H1 (cell line): Measurements from ENCODE around the gene PPP4R3C. TPM values are rescaled to one million over a fixed set of nuclear protein-coding genes. Genes with fewer than 3 reads are reported as not detected.
"Not testable (repeated sequence)": the region's sequence is repeated elsewhere in the genome, so short reads cannot be mapped to it uniquely, and the experiment has no call there.

ENCODE experiments used
- CTCF ChIA-PET: fragments of 300-600 bp; sonication (Branson Sonifier 250); formaldehyde crosslinking; loops from one replicate; lab custom pipeline; 2021; ENCODE audit not compliant: partially characterized antibody; lab: Charles Lee
- POLR2A ChIA-PET: fragments of 300-600 bp; sonication (Branson Sonifier 250); formaldehyde crosslinking; loops from one replicate; lab custom pipeline; 2021; ENCODE audit warnings: inconsistent platforms; ENCODE audit not compliant: partially characterized antibody; lab: Charles Lee
- DNase-seq, 2 experiments: peaks; one replicate each; pipeline versions ENCODE4 v3.0.0 to v3.0.0-alpha.2; 2010 to 2022; ENCODE audit warnings: low spot score in 2 of 2, low read depth in 1 of 2, mixed read lengths in 1 of 2
- FAIRE-seq: peaks from 2 replicates; lab custom pipeline; 2011; peaks lifted over from hg19 to GRCh38; lab: Jason Lieb, UNC
- H2AFZ ChIP-seq: 2 replicates; pipeline ENCODE4 v1.8.1; 2012; ENCODE audit warnings: low read length, inconsistent platforms
- H2AK5ac ChIP-seq: 2 replicates; pipeline ENCODE4 v1.6.1; 2013; ENCODE audit warnings: low read depth, low read length
- H2BK120ac ChIP-seq: replicated peaks from 2 replicates; pipeline ENCODE3; 2013; ENCODE audit warnings: low read depth, low read length, inconsistent platforms
- H2BK12ac ChIP-seq: 2 replicates; pipeline ENCODE4 v1.6.1; 2013; ENCODE audit warnings: low read depth, low read length
- H2BK15ac ChIP-seq: 2 replicates; pipeline ENCODE4 v1.6.1; 2013; ENCODE audit warnings: low read length
- H2BK20ac ChIP-seq: 2 replicates; pipeline ENCODE4 v1.6.1; 2013; ENCODE audit warnings: low read length
- H2BK5ac ChIP-seq: 2 replicates; pipeline ENCODE4 v1.6.1; 2013; ENCODE audit warnings: low read depth, low read length
- H3K14ac ChIP-seq: 2 replicates; pipeline ENCODE4 v1.6.1; 2013; ENCODE audit warnings: inconsistent platforms; ENCODE audit not compliant: insufficient read length
- H3K18ac ChIP-seq: 2 replicates; pipeline ENCODE4 v1.6.1; 2013; ENCODE audit warnings: low read length; ENCODE audit errors: extremely low read depth
- H3K23ac ChIP-seq: 2 replicates; pipeline ENCODE4 v1.6.1; 2013; ENCODE audit warnings: inconsistent platforms; ENCODE audit not compliant: insufficient read length
- H3K23me2 ChIP-seq: 2 replicates; pipeline ENCODE4 v1.6.1; 2013; ENCODE audit warnings: low read depth, low read length
- H3K27ac ChIP-seq: 2 replicates; pipeline ENCODE4 v1.6.1; 2011; ENCODE audit warnings: low read depth, low read length, inconsistent platforms
- H3K27me3 ChIP-seq, 4 experiments: replicated peaks in 1 of 4; 1 replicate in 1 of 4; 2 replicates in 3 of 4; pipeline versions ENCODE4 v1.6.1 to v1.8.1; 2011 to 2013; ENCODE audit warnings: low read length in 3 of 4, mild to moderate bottlenecking in 3 of 4, inconsistent platforms in 2 of 4, mixed read lengths in 2 of 4, moderate library complexity in 1 of 4; ENCODE audit not compliant: control insufficient read depth in 3 of 4, insufficient read depth in 3 of 4; ENCODE audit errors: extremely low read depth in 1 of 4
- H3K36me3 ChIP-seq, 4 experiments: 2 replicates each; pipeline versions ENCODE4 v1.6.1 to v1.8.1; 2011 to 2013; ENCODE audit warnings: mild to moderate bottlenecking in 4 of 4, low read length in 3 of 4, moderate library complexity in 2 of 4, control low read depth in 1 of 4, inconsistent platforms in 1 of 4; ENCODE audit not compliant: insufficient read depth in 4 of 4, control insufficient read depth in 2 of 4
- H3K4ac ChIP-seq: replicated peaks from 2 replicates; pipeline ENCODE3; 2013; ENCODE audit warnings: low read length, low read depth, mixed read lengths, inconsistent platforms; ENCODE audit not compliant: insufficient read length
- H3K4me1 ChIP-seq, 4 experiments: replicated peaks in 1 of 4; 1 replicate in 1 of 4; 2 replicates in 3 of 4; pipeline versions ENCODE4 v1.6.1 to v1.8.1; 2011 to 2013; ENCODE audit warnings: low read length in 3 of 4, inconsistent platforms in 2 of 4, mixed read lengths in 1 of 4; ENCODE audit not compliant: insufficient read depth in 4 of 4, control insufficient read depth in 3 of 4
- H3K4me2 ChIP-seq, 2 experiments: 2 replicates each; pipeline versions ENCODE4 v1.6.1 to v1.8.1; 2011 to 2013; ENCODE audit warnings: low read depth in 2 of 2, low read length in 2 of 2, control low read depth in 1 of 2, inconsistent platforms in 1 of 2, mild to moderate bottlenecking in 1 of 2; ENCODE audit not compliant: insufficient read depth in 1 of 2
- H3K4me3 ChIP-seq, 4 experiments: fragments of 200-600, 300-600 bp in 1 of 4; sonication (generic), shearing (Covaris generic), sonication (Bioruptor Twin) in 1 of 4; 2 replicates each; pipeline versions ENCODE4 v1.5.1 to v1.8.1; 2011 to 2016; ENCODE audit warnings: low read length in 4 of 4, low read depth in 3 of 4, control low read depth in 2 of 4, inconsistent platforms in 2 of 4, mild to moderate bottlenecking in 2 of 4, mixed read lengths in 1 of 4, moderate library complexity in 1 of 4; ENCODE audit not compliant: insufficient read depth in 2 of 4; ENCODE audit errors: extremely low read depth in 1 of 4
- H3K56ac ChIP-seq: replicated peaks from 2 replicates; pipeline ENCODE3; 2013; ENCODE audit warnings: low read depth, mild to moderate bottlenecking, mixed read lengths, low read length, inconsistent platforms; ENCODE audit not compliant: insufficient read length
- H3K79me1 ChIP-seq: 2 replicates; pipeline ENCODE4 v1.6.1; 2013; ENCODE audit warnings: low read depth, low read length, control low read depth
- H3K79me2 ChIP-seq, 2 experiments: 2 replicates each; pipeline versions ENCODE4 v1.6.1 to v1.8.1; 2012 to 2013; ENCODE audit warnings: low read length in 2 of 2, mild to moderate bottlenecking in 2 of 2, inconsistent platforms in 1 of 2; ENCODE audit not compliant: insufficient read depth in 2 of 2, control insufficient read depth in 1 of 2
- H3K9ac ChIP-seq, 4 experiments: replicated peaks in 1 of 4; 1 replicate in 1 of 4; 2 replicates in 3 of 4; pipeline versions ENCODE4 v1.6.1 to v1.8.1; 2011 to 2013; ENCODE audit warnings: low read depth in 3 of 4, low read length in 3 of 4, control low read depth in 2 of 4, mild to moderate bottlenecking in 2 of 4, moderate library complexity in 2 of 4, inconsistent platforms in 1 of 4; ENCODE audit errors: extremely low read depth in 1 of 4
- H3K9me3 ChIP-seq, 2 experiments: 2 replicates each; pipeline versions ENCODE4 v1.6.1 to v1.8.1; 2012 to 2013; ENCODE audit warnings: mild to moderate bottlenecking in 2 of 2, moderate library complexity in 2 of 2, control low read depth in 1 of 2, inconsistent platforms in 1 of 2, low read depth in 1 of 2, low read length in 1 of 2, mixed read lengths in 1 of 2; ENCODE audit not compliant: insufficient read depth in 2 of 2
- H4K20me1 ChIP-seq, 2 experiments: replicated peaks in 1 of 2; 2 replicates each; pipeline versions ENCODE3 to v1.8.1; 2011 to 2013; ENCODE audit warnings: inconsistent platforms in 2 of 2, low read length in 2 of 2, mild to moderate bottlenecking in 1 of 2; ENCODE audit not compliant: insufficient read depth in 2 of 2, control insufficient read depth in 1 of 2
- H4K5ac ChIP-seq: 2 replicates; pipeline ENCODE4 v1.6.1; 2013; ENCODE audit warnings: low read length, low read depth, mixed read lengths, inconsistent platforms; ENCODE audit not compliant: insufficient read length
- H4K8ac ChIP-seq: 2 replicates; pipeline ENCODE4 v1.8.0; 2013; ENCODE audit warnings: mild to moderate bottlenecking, moderate library complexity, low read length, inconsistent platforms; ENCODE audit not compliant: insufficient read depth; ENCODE audit errors: extremely low read depth
- H4K91ac ChIP-seq: replicated peaks from 2 replicates; pipeline ENCODE3; 2013; ENCODE audit warnings: low read length, mixed read lengths, inconsistent platforms; ENCODE audit not compliant: insufficient read length
- RAD21 ChIP-seq, 2 experiments: IDR thresholded peaks in 1 of 2; conservative IDR thresholded peaks in 1 of 2; 2 replicates each; pipeline ENCODE4 v1.6.1; 2011; ENCODE audit warnings: low read depth in 2 of 2, low read length in 2 of 2, improper control_type of control experiment in 1 of 2, inconsistent platforms in 1 of 2, mild to moderate bottlenecking in 1 of 2, moderate library complexity in 1 of 2
- WGBS, 2 experiments: shearing (Covaris generic) in 1 of 2; methylation state at CpG; one replicate each; pipeline versions ENCODE4 v1.1.6 to v1.1.7; 2013 to 2015; ENCODE audit warnings: low lambda C conversion rate in 2 of 2, mixed read lengths in 2 of 2, inconsistent platforms in 1 of 2, low coverage in 1 of 2, missing lambda C conversion rate in 1 of 2; ENCODE audit not compliant: insufficient replicate concordance in 2 of 2, insufficient coverage in 1 of 2, insufficient read length in 1 of 2; ENCODE audit errors: extremely low coverage in 1 of 2, missing lambda C conversion rate in 1 of 2; 5-methylcytosine and 5-hydroxymethylcytosine counted together
- polyA plus RNA-seq, 7 experiments: library from polyadenylated mRNA; depleted of rRNA in 3 of 7; stranded (reverse) in 5 of 7; unstranded in 2 of 7; fragments of >200 nt in 5 of 7; fragments of 200-250 nt in 2 of 7; gene quantifications; 1 replicate in 5 of 7; 2 replicates in 1 of 7; 4 replicates in 1 of 7; pipeline versions ENCODE4 v1.2.1 to v1.2.3, GENCODE V29; 2011 to 2013; ENCODE audit warnings: missing spikeins in 2 of 7, mixed read lengths in 2 of 7
- total RNA-seq: library from RNA; stranded (reverse); fragmentation: NEBNext Ultra II Directional; extraction: Animal tissue kit (Norgen Biotek cat#: 25700); gene quantifications from 2 replicates; pipeline ENCODE4 v1.2.1, GENCODE V29; 2021
- TF ChIP-seq, protein P1 (sequence below), 3 experiments: IDR thresholded peaks; 1 replicate in 2 of 3; 2 replicates in 1 of 3; pipeline versions ENCODE4 v1.5.1 to v1.6.1; 2011; ENCODE audit warnings: low read length in 3 of 3, mild to moderate bottlenecking in 3 of 3, inconsistent platforms in 2 of 3, low read depth in 1 of 3, moderate library complexity in 1 of 3; ENCODE audit not compliant: insufficient read depth in 1 of 3; ENCODE audit errors: control extremely low read depth in 1 of 3

The PPP4R3C gene
- total and polyA plus RNA-seq, 2 of the 8 experiments (the other 6 are each of a cell fraction or from before 2014, with no cell fraction given), result not detected

GRCh38 chrX:27442392-27442791 is 20.7 kb downstream of the PPP4R3C start:
- H2BK20ac ChIP-seq, H3K27me3 ChIP-seq, H2BK12ac ChIP-seq, H2BK5ac ChIP-seq, DNase-seq, H3K4me1 ChIP-seq, H2BK120ac ChIP-seq, H4K20me1 ChIP-seq, FAIRE-seq, H3K56ac ChIP-seq, H3K23ac ChIP-seq, H3K79me2 ChIP-seq, CTCF ChIA-PET, H2AK5ac ChIP-seq, H2BK15ac ChIP-seq, H4K91ac ChIP-seq, POLR2A ChIA-PET, H4K5ac ChIP-seq, H3K36me3 ChIP-seq, H3K4ac ChIP-seq, H3K27ac ChIP-seq, H3K4me2 ChIP-seq, H3K9ac ChIP-seq, H2AFZ ChIP-seq, H3K14ac ChIP-seq, H3K9me3 ChIP-seq, H3K18ac ChIP-seq, H3K79me1 ChIP-seq, H4K8ac ChIP-seq, H3K4me3 ChIP-seq, H3K23me2 ChIP-seq: not testable (repeated sequence)
- peak; percentile 8 to 21; a peak in 2 of 4 replicates for TF ChIP-seq RAD21 (IDR thresholded peaks at IDR 0.05 in 1 of 2, conservative IDR thresholded peaks at IDR 0.05 in 1 of 2; ENCODE audit: low read depth in 2 of 2, low read length in 2 of 2)
- TF ChIP-seq, protein P1, sequence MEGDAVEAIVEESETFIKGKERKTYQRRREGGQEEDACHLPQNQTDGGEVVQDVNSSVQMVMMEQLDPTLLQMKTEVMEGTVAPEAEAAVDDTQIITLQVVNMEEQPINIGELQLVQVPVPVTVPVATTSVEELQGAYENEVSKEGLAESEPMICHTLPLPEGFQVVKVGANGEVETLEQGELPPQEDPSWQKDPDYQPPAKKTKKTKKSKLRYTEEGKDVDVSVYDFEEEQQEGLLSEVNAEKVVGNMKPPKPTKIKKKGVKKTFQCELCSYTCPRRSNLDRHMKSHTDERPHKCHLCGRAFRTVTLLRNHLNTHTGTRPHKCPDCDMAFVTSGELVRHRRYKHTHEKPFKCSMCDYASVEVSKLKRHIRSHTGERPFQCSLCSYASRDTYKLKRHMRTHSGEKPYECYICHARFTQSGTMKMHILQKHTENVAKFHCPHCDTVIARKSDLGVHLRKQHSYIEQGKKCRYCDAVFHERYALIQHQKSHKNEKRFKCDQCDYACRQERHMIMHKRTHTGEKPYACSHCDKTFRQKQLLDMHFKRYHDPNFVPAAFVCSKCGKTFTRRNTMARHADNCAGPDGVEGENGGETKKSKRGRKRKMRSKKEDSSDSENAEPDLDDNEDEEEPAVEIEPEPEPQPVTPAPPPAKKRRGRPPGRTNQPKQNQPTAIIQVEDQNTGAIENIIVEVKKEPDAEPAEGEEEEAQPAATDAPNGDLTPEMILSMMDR (IDR thresholded peaks at IDR 0.05; ENCODE audit: control extremely low read depth in 1 of 3, insufficient read depth in 1 of 3, low read depth in 1 of 3, low read length in 3 of 3), result peak in 1 of 3 experiments; percentile 15; a peak in 1 of 4 replicates
- 86% methylated on average over 3 of the region's 7 CpGs; no CpG with 5 or more reads in 1 of the 2 experiments for WGBS, 2 experiments
